ENCODE results near the gene COL5A1. TPM values are rescaled to one million over a fixed set of nuclear protein-coding genes. Genes with fewer than 3 reads are reported as not detected.
A peak's percentile ranks its signal among the peaks of the same experiment; 100 is the strongest.

COL5A1 gene
- total and polyA plus RNA-seq, 11 donors, result 7.6 to 91.3 (median 13.4) TPM

- DNase-seq (no peak), ATAC-seq (no peak)
- Histone ChIP-seq H3K27ac (no peak overlapping the region), H3K9me3 (no peaks in the 10 kb centered on the region), H3K4me3 (no peak overlapping the region), H3K36me3 (peaks cover 0 to 16% (median 0%) of the 10 kb centered on the region in 9 donors), H3K27me3 (no peaks in the 10 kb centered on the region), H3K4me1 (peaks cover 0 to 29% (median 5%) of the 10 kb centered on the region in 12 donors)
- intact Hi-C loops (cut with DNase I), result no loop called here
- no peak for TF ChIP-seq POLR2A (IDR thresholded peaks at IDR 0.05)
- TF ChIP-seq CTCF (IDR thresholded peaks at IDR 0.05), result no peak
- WGBS, 4 donors, result 85 to 90% (median 89%) methylated on average over 1 of the region's 1 CpG
Measured at GRCh38 chr9:134726722-134727034, 85.1 kb downstream of the COL5A1 start.

GRCh38 chr9:134728021-134728795, 86.6 kb downstream of the COL5A1 start:
- peaks cover 0 to 21% (median 0%) of the 10 kb centered on the region in 9 donors for H3K36me3 ChIP-seq
- intact Hi-C loops (cut with DNase I), result no loop called here
- H3K27me3 ChIP-seq, result no peaks in the 10 kb centered on the region
- ATAC-seq (no peak), DNase-seq (no peak)
- WGBS, 4 donors, result 78 to 87% (median 84%) methylated on average over 24 to 29 of the region's 29 CpGs
- TF ChIP-seq POLR2A (IDR thresholded peaks at IDR 0.05) (no peak), CTCF (IDR thresholded peaks at IDR 0.05) (no peak)
- peaks cover 0 to 38% (median 5%) of the 10 kb centered on the region in 12 donors for H3K4me1 ChIP-seq
- peak overlapping the region in 1 of 12 donors; percentile 15 for H3K4me3 ChIP-seq
- H3K27ac ChIP-seq, result peak overlapping the region in 4 of 12 donors; percentile 9 to 57 (median 16)
- no peaks in the 10 kb centered on the region for H3K9me3 ChIP-seq

- Histone ChIP-seq H3K27ac (peak overlapping the region in 2 of 12 donors; percentile 13 to 19), H3K36me3 (peaks cover 0 to 21% (median 0%) of the 10 kb centered on the region in 9 donors), H3K9me3 (no peaks in the 10 kb centered on the region), H3K27me3 (no peaks in the 10 kb centered on the region), H3K4me1 (peaks cover 0 to 43% (median 8%) of the 10 kb centered on the region in 12 donors), H3K4me3 (peak overlapping the region in 1 of 12 donors; percentile 15)
- WGBS, 4 donors, result 89 to 96% (median 90%) methylated on average over 28 of the region's 28 CpGs
- TF ChIP-seq CTCF (IDR thresholded peaks at IDR 0.05) (no peak), POLR2A (IDR thresholded peaks at IDR 0.05) (no peak)
- intact Hi-C loops (cut with DNase I), result no loop called here
- ATAC-seq (no peak), DNase-seq (no peak)
Measured at GRCh38 chr9:134728801-134729495, 87.3 kb downstream of the COL5A1 start.

All from heart left ventricle (tissue), 16 donors.